Smooth muscle cell (in vitro differentiated cells): Measurements from ENCODE around the gene LHPP. TPM values are rescaled to one million over a fixed set of nuclear protein-coding genes. Genes with fewer than 3 reads are reported as not detected.
"Not testable (repeated sequence)": the region's sequence is repeated elsewhere in the genome, so short reads cannot be mapped to it uniquely, and the experiment has no call there.

ENCODE experiments used
- DNase-seq: peaks from one replicate; lab custom pipeline; 2025; ENCODE audit not compliant: unreplicated experiment; lab: John Stamatoyannopoulos, UW
- H2AFZ ChIP-seq: fragments of 200-600 bp; sonication (generic); 2 replicates; pipeline ENCODE4 v1.6.0; 2016; ENCODE audit warnings: antibody characterized with exemption, low read depth, mild to moderate bottlenecking
- H3F3A ChIP-seq: fragments of 200-600 bp; sonication (generic); 2 replicates; pipeline ENCODE4 v1.6.0; 2017; ENCODE audit warnings: antibody characterized with exemption, low read depth
- H3K27ac ChIP-seq: fragments of 200-600 bp; sonication (generic); 2 replicates; pipeline ENCODE4 v1.5.1; 2016; ENCODE audit warnings: low read depth, mild to moderate bottlenecking
- H3K27me3 ChIP-seq: fragments of 200-600 bp; sonication (generic); 2 replicates; pipeline ENCODE4 v1.6.1; 2016; ENCODE audit warnings: low read depth, mild to moderate bottlenecking
- H3K36me3 ChIP-seq: fragments of 200-600 bp; sonication (generic); 2 replicates; pipeline ENCODE4 v1.5.1; 2016; ENCODE audit warnings: low read depth
- H3K4me1 ChIP-seq: fragments of 200-600 bp; sonication (generic); 2 replicates; pipeline ENCODE4 v1.5.1; 2016; ENCODE audit warnings: low read depth
- H3K4me2 ChIP-seq: fragments of 200-600 bp; sonication (generic); 2 replicates; pipeline ENCODE4 v1.6.0; 2016; ENCODE audit warnings: mild to moderate bottlenecking
- H3K4me3 ChIP-seq: fragments of 200-600 bp; sonication (generic); 2 replicates; pipeline ENCODE4 v1.5.1; 2016; ENCODE audit warnings: mild to moderate bottlenecking
- H3K79me2 ChIP-seq: fragments of 200-600 bp; sonication (generic); 2 replicates; pipeline ENCODE4 v1.6.0; 2016; ENCODE audit warnings: low read depth, mild to moderate bottlenecking
- H3K9ac ChIP-seq: fragments of 200-600 bp; sonication (generic); 2 replicates; pipeline ENCODE4 v1.6.0; 2016; ENCODE audit warnings: low read depth
- H3K9me3 ChIP-seq: fragments of 200-600 bp; sonication (generic); replicated peaks from 2 replicates; pipeline ENCODE4 v1.5.1; 2016; ENCODE audit warnings: low read depth
- H4K20me1 ChIP-seq: fragments of 200-600 bp; sonication (generic); 2 replicates; pipeline ENCODE4 v1.6.0; 2016; ENCODE audit warnings: low read depth
- CTCF ChIP-seq: fragments of 200-600 bp; sonication (generic); IDR thresholded peaks from 2 replicates; pipeline ENCODE4 v1.5.1; 2017; ENCODE audit warnings: borderline replicate concordance, mild to moderate bottlenecking, antibody characterized with exemption; ENCODE audit not compliant: insufficient read depth, poor library complexity, severe bottlenecking
- WGBS: methylation state at CpG from one replicate; pipeline ENCODE4 v1.1.7; 2016; ENCODE audit warnings: low lambda C conversion rate; 5-methylcytosine and 5-hydroxymethylcytosine counted together
- polyA plus RNA-seq: library from polyadenylated mRNA; unstranded; fragments of >200 nt; fragmentation: Nextera tagmentation; extraction: Ambion mirVana; gene quantifications from 2 replicates; pipeline ENCODE4 v1.2.1, GENCODE V29; 2016
- total RNA-seq: library from RNA; depleted of rRNA; stranded (reverse); fragments of >200 nt; gene quantifications from 2 replicates; pipeline ENCODE4 v1.2.3, GENCODE V29; 2014

LHPP gene
- total and polyA plus RNA-seq, 2 experiments from 2014 or later: 7.6 to 14.0 TPM

GRCh38 chr10:124433461-124433860 is 28.2 kb upstream of the LHPP start:
- Histone ChIP-seq H3K9ac (no peak overlapping the region), H3K79me2 (no peaks in the 10 kb centered on the region), H3K36me3 (no peaks in the 10 kb centered on the region), H2AFZ (no peak overlapping the region), H3K27ac (no peak overlapping the region), H3F3A (no peaks in the 10 kb centered on the region), H3K4me3 (no peak overlapping the region), H3K9me3 (no peaks in the 10 kb centered on the region), H3K4me1 (no peaks in the 10 kb centered on the region), H3K27me3 (no peaks in the 10 kb centered on the region), H4K20me1 (no peaks in the 10 kb centered on the region), H3K4me2 (no peak overlapping the region)
- WGBS: 86% methylated on average over 3 of the region's 3 CpGs
- DNase-seq: no peak
- TF ChIP-seq CTCF: no peak

GRCh38 chr10:124435683-124436082 is 25.9 kb upstream of the LHPP start:
- H3K4me2 ChIP-seq, H3F3A ChIP-seq, H4K20me1 ChIP-seq, H3K4me3 ChIP-seq, H3K9me3 ChIP-seq, H3K9ac ChIP-seq, H3K36me3 ChIP-seq, H3K79me2 ChIP-seq, H3K27me3 ChIP-seq, H3K27ac ChIP-seq, H2AFZ ChIP-seq, H3K4me1 ChIP-seq, DNase-seq: not testable (repeated sequence)
- WGBS: 95% methylated on average over 4 of the region's 4 CpGs

GRCh38 chr10:124436191-124436638 is 25.4 kb upstream of the LHPP start:
- DNase-seq: no peak
- H3K4me2 ChIP-seq: no peak overlapping the region
- no peak overlapping the region for H3K27ac ChIP-seq
- no peaks in the 10 kb centered on the region for H3F3A ChIP-seq
- no peak for TF ChIP-seq CTCF
- H3K27me3 ChIP-seq: no peaks in the 10 kb centered on the region
- no peaks in the 10 kb centered on the region for H3K36me3 ChIP-seq
- WGBS: 76% methylated on average over 8 of the region's 8 CpGs
- no peak overlapping the region for H3K4me3 ChIP-seq
- H2AFZ ChIP-seq: no peak overlapping the region
- H4K20me1 ChIP-seq: no peaks in the 10 kb centered on the region
- no peak overlapping the region for H3K9ac ChIP-seq
- no peaks in the 10 kb centered on the region for H3K4me1 ChIP-seq
- H3K9me3 ChIP-seq: no peaks in the 10 kb centered on the region
- H3K79me2 ChIP-seq: no peaks in the 10 kb centered on the region

GRCh38 chr10:124441694-124442093 is 19.9 kb upstream of the LHPP start:
- H3K4me2 ChIP-seq, H3K36me3 ChIP-seq, H3F3A ChIP-seq, H2AFZ ChIP-seq, H3K79me2 ChIP-seq, H3K9me3 ChIP-seq, H3K9ac ChIP-seq, H4K20me1 ChIP-seq, DNase-seq, H3K27ac ChIP-seq, H3K4me1 ChIP-seq, H3K4me3 ChIP-seq: not testable (repeated sequence)
- H3K27me3 ChIP-seq: peaks cover 25% of the 10 kb centered on the region
- 90% methylated on average over 5 of the region's 5 CpGs for whole genome bisulfite sequencing
